GM18526 (cell line): Measurements from ENCODE around the gene MMP19.

Source experiments
- POLR2A ChIP-seq: IDR thresholded peaks from 3 replicates; pipeline ENCODE4 v1.6.1; 2011; ENCODE audit not compliant: insufficient read length; ENCODE audit errors: extremely low read depth

MMP19 gene

GRCh38 chr12:55847603-55848291 lies 5.0 kb upstream of the MMP19 start:
- no peak for TF ChIP-seq POLR2A

- TF ChIP-seq POLR2A = no peak
Measured at GRCh38 chr12:55847033-55847432, 4.3 kb upstream of the MMP19 start.

DNA sequence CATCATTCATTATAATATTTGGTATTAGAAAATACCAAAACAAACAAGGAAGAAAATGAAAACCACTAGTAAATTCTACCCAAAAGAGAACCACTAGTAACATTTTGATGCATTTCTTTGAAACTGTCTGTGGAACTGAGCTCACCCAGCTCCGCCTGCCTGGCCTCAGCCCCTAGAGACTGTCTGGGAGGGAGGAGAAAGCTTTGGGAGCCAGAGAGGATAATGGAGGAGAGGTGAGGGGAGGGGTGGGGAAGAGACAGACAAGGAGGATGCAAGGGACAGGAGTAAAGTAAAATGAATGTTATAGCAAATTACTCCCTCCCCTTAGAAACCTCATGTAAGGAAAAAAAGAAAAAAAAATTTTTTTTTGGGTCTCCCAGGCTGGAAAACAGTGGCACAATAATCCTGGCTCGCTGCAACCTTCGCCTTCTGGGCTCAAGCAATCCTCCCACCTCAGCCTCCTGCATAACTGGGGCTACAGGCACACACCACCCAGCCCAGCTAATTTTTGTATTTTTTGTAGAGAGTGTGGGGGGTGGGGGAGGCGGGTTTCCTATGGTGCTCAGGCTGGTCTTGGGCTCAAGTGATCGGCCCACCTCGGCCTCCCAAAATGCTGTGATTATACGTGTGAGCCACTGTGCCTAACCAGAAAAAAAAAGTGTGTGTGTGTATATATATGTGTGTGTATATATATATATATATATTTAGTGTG lies 3.2 kb upstream of the MMP19 start:
- no peak for TF ChIP-seq POLR2A

- TF ChIP-seq POLR2A = no peak
Measured at GRCh38 chr12:55845361-55845760, 2.6 kb upstream of the MMP19 start.

GRCh38 chr12:55844961-55845360 lies 2.2 kb upstream of the MMP19 start:
- TF ChIP-seq POLR2A = no peak

DNA sequence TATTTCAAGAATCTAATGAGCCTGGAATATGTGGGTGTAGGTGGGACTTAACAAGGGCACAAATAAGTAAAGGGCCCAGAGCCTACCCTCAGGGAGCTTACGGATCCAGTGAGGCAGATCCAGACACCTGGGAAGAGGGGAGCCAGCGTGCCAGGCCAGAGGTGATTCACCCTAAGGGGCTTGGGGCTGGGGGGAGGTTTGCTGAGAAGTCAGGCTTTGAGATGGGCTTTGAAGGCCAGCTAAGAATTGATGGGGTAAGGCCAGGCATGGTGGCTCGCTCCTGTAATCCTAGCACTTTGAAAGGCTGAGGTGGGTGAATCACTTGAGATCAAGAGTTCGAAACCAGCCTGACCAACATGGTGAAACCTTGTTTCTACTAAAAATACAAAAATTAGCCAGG lies 695 bp upstream of the MMP19 start:
- no peak for TF ChIP-seq POLR2A

DNA sequence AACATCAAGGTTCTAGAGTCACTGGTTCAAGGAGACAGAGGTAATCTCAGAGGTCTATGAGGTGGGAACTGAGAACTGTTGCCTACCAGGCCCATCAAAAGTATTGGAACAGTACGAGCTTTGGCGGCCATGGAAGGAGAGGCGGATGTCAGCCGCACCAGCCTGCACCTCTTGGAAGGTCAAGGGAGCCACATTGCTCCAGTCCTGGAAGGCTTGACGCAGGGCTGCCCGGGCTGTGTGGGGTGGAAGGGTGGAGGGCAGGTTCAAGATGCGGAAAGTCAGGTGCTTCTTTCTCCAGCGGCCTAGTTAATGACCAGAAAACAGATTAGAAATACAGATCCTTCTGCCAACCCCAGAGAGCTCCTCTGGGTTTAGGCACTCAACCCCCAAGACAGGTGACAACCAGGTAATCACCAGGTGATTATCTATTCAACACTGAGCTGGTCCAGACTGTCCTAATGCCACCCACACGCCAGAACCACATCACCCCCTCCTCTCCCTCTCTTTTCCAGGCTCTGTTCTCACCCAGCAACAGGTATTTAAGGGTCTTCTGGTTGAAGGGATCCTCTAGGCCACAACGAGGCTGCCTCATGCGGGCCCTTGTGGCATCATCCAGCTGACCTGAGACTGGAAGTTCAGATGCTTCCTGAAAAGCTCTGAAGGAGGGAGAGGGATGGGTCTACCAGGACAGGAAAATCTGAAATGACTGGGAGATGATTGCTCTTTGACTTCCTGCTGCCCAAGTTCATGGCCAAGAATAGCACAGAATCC lies 2.0 kb downstream of the MMP19 start:
- no peak for TF ChIP-seq POLR2A

GRCh38 chr12:55839345-55840140 lies 3.2 kb downstream of the MMP19 start:
- no peak for TF ChIP-seq POLR2A

GRCh38 chr12:55838361-55838760 lies 4.4 kb downstream of the MMP19 start:
- no peak for TF ChIP-seq POLR2A

DNA sequence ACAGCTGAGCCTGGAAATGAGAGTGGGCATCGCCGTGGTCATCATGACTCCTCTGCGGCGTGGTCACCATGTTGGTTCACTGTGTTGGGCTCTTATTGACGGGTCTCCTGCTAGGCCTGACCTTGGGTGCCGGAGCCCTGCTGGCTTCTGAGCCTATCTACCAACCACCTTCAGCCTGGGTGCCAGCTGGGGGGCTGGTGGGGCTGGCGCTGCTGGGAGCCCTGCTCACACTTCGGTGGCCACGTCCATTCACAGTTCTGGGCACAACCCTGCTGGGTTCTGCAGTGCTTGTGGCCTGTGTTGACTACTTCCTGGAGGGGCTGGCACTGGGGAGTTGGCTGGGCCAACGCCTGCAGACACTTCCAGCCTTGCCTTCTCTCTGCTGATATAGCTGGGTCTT lies 9.7 kb downstream of the MMP19 start:
- no peak for TF ChIP-seq POLR2A

DNA sequence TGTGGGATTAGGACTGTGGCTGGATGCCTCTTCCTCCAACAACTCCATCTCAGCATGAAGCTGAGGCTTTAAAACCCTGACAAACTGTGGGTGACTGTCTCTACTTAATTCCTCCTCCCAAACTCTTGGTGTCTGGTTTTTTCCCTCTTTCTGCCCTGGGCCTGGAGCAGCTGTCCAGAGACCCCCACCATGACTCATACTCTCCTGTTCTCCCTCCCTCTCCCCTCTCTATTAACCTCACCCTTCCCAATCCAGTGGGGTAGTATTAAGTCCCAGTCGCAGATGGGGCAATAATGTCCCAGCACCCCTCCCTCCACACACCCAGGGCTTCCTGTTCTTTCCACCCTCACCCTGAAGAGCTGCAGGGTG lies 11.3 kb downstream of the MMP19 start:
- no peak for TF ChIP-seq POLR2A

- TF ChIP-seq POLR2A = no peak
Measured at GRCh38 chr12:55830601-55831446, 11.9 kb downstream of the MMP19 start.

DNA sequence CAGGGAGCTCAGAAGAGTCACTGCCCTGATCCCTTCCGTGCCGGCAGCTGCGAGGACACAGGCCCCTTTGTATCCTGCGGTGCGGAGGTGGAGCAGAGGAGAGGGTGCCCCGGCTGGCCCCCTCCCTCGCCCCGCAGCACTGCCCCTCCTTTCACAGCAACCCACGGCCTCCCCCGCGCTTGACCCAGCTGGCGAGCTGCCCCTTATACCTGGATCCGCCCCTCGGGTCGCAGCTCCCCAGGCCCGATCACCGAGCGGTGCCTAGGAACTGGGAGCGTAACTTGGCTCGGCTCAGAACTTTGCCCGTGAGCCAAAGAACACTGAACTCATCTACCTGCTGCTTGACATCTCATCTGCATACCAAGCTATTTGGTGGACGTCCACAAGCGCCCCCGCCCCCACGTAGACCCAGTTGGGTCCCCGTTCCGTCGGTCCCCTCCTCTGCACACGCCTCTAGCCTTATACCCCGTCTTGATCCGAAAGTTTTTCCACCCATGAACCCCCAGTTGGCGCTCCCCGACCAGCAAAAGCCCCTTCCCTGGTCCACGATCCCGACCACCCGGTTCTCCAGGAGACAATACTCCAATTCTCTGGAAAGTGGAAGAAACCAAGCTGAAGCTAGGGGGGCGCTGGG lies 12.7 kb downstream of the MMP19 start:
- TF ChIP-seq POLR2A = no peak

DNA sequence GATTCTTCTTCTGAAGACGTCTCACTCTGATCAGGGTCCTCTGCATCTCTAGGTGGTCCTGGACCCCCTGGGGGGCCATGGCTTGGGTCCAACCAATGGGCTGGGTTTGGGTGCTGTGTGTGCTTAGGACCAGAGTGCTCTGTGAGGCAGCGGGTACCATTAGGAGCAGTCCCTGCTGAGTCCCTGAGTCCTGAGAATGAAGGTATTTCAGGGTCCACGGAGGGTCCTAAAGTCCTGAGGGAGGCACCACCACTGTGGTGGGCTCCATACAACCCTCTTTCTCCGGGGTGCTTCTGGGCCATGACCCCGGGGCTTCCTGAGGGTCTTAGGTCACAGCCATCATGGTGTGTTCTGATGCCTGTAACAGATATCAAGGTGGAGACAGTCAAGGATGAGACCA lies 14.4 kb downstream of the MMP19 start:
- no peak for TF ChIP-seq POLR2A
